Thymus (tissue), 11 donors: ENCODE results near the gene C15orf61. TPM values are rescaled to one million over a fixed set of nuclear protein-coding genes. Genes with fewer than 3 reads are reported as not detected.
A peak's percentile ranks its signal among the peaks of the same experiment; 100 is the strongest.

Source experiments
- DNase-seq, 9 donors: peaks; one replicate each; pipeline ENCODE4 v3.0.0-alpha.2; 2013; ENCODE audit warnings: low spot score in 9 of 9, low read depth in 6 of 9, missing footprints in 1 of 9
- H3K27ac ChIP-seq, 2 donors: one replicate each; pipeline ENCODE4 v1.5.1; 2013; ENCODE audit warnings: control low read depth in 1 of 2, low read depth in 1 of 2, low read length in 1 of 2, mild to moderate bottlenecking in 1 of 2, moderate library complexity in 1 of 2
- H3K27me3 ChIP-seq, 2 donors: one replicate each; pipeline ENCODE4 v1.5.1; 2013; ENCODE audit warnings: low read length in 1 of 2; ENCODE audit not compliant: control insufficient read depth in 2 of 2, insufficient read depth in 1 of 2
- H3K36me3 ChIP-seq, 2 donors: one replicate each; pipeline ENCODE4 v1.5.1; 2013; ENCODE audit warnings: low read length in 1 of 2, mild to moderate bottlenecking in 1 of 2, moderate library complexity in 1 of 2; ENCODE audit not compliant: control insufficient read depth in 2 of 2, insufficient read depth in 2 of 2
- H3K4me1 ChIP-seq, 2 donors: one replicate each; pipeline ENCODE4 v1.5.1; 2013; ENCODE audit warnings: low read length in 2 of 2; ENCODE audit not compliant: control insufficient read depth in 2 of 2, insufficient read depth in 2 of 2
- H3K4me3 ChIP-seq, 2 donors: one replicate each; pipeline ENCODE4 v1.5.1; 2013; ENCODE audit warnings: low read length in 2 of 2, control low read depth in 1 of 2, mild to moderate bottlenecking in 1 of 2
- H3K9me3 ChIP-seq, 2 donors: one replicate each; pipeline ENCODE4 v1.5.1; 2013; ENCODE audit warnings: low read length in 1 of 2, mild to moderate bottlenecking in 1 of 2; ENCODE audit not compliant: control insufficient read depth in 2 of 2, insufficient read depth in 1 of 2
- WGBS: extraction: QIAGEN DNeasy Blood & Tissue Kit; methylation state at CpG from one replicate; pipeline ENCODE4 v1.1.7; 2013; 5-methylcytosine and 5-hydroxymethylcytosine counted together
- polyA plus RNA-seq: library from polyadenylated mRNA; stranded (reverse); fragments of 200-250 nt; gene quantifications from one replicate; pipeline ENCODE4 v1.2.3, GENCODE V29; 2013
- total RNA-seq: library from RNA; stranded (reverse); fragments of 120-200 nt; gene quantifications from one replicate; pipeline ENCODE4 v1.2.4, GENCODE V29; 2013
- donor health status: healthy.

C15orf61 gene
- total and polyA plus RNA-seq, 2 donors: 2.5 to 2.9 TPM

DNA sequence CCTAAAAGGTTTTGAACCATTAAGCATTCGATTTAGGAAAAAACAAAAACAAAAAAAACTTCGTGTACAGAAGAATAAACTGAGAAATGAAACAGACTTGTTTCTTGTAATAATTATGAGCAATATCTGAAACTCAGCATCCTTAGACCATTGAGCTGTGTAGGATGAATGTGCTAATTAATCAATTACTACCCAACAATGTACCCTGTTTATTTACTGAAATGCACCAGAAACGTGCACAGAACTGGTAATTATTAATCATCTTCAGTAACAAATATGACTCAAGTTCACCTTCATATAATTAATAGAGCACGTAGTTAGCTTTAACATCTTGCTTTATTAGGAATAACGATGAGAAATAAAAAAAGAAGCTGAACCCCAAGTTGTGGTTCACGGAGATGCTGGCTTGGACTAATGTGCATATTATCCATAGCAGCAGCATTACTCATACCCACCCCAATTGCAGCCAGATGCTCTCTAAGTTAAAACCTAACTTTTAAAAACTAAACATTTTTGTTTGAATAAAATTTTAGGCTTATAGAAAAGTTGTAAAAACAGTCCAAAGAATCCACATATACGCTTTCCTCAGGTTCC is 10.2 kb upstream of the C15orf61 start:
- Histone ChIP-seq H3K9me3 (no peaks in the 10 kb centered on the region), H3K27me3 (no peaks in the 10 kb centered on the region), H3K4me1 (no peaks in the 10 kb centered on the region), H3K27ac (no peak overlapping the region), H3K4me3 (no peak overlapping the region), H3K36me3 (no peaks in the 10 kb centered on the region)
- DNase-seq: no peak
- WGBS: 97% methylated on average over 7 of the region's 7 CpGs

GRCh38 chr15:67511606-67512005 is 9.3 kb upstream of the C15orf61 start:
- Histone ChIP-seq H3K9me3 (no peaks in the 10 kb centered on the region), H3K4me3 (no peak overlapping the region), H3K4me1 (no peaks in the 10 kb centered on the region), H3K27me3 (no peaks in the 10 kb centered on the region), H3K36me3 (no peaks in the 10 kb centered on the region), H3K27ac (no peak overlapping the region)
- WGBS: 92% methylated on average over 3 of the region's 3 CpGs
- DNase-seq: peak in 1 of 9 donors; percentile 12

- Histone ChIP-seq H3K4me3 (no peak overlapping the region), H3K36me3 (no peaks in the 10 kb centered on the region), H3K9me3 (no peaks in the 10 kb centered on the region), H3K27ac (no peak overlapping the region), H3K4me1 (no peaks in the 10 kb centered on the region), H3K27me3 (no peaks in the 10 kb centered on the region)
- DNase-seq: no peak
- WGBS: 80% methylated on average over 3 of the region's 3 CpGs
These were observed 8.8 kb upstream of the C15orf61 start for GRCh38 chr15:67512140-67512539.

- no peaks in the 10 kb centered on the region for H3K36me3 ChIP-seq
- DNase-seq: no peak
These were observed 7.8 kb upstream of the C15orf61 start for GRCh38 chr15:67512933-67513714.

GRCh38 chr15:67515090-67515489 is 5.8 kb upstream of the C15orf61 start:
- Histone ChIP-seq H3K36me3 (no peaks in the 10 kb centered on the region), H3K4me1 (no peaks in the 10 kb centered on the region), H3K9me3 (no peaks in the 10 kb centered on the region), H3K4me3 (no peak overlapping the region), H3K27ac (no peak overlapping the region), H3K27me3 (no peaks in the 10 kb centered on the region)
- WGBS: 99% methylated on average over 3 of the region's 3 CpGs
- DNase-seq: no peak

More at GRCh38 chr15:67512933-67513714, 7.8 kb upstream of the C15orf61 start:
- WGBS: 91% methylated on average over 9 of the region's 9 CpGs
- H3K27ac ChIP-seq: no peak overlapping the region
- no peaks in the 10 kb centered on the region for H3K4me1 ChIP-seq
- no peaks in the 10 kb centered on the region for H3K27me3 ChIP-seq
- H3K9me3 ChIP-seq: no peaks in the 10 kb centered on the region
- H3K4me3 ChIP-seq: no peak overlapping the region

GRCh38 chr15:67515557-67515956 is 5.4 kb upstream of the C15orf61 start:
- Histone ChIP-seq H3K9me3 (no peaks in the 10 kb centered on the region), H3K27me3 (no peaks in the 10 kb centered on the region), H3K27ac (no peak overlapping the region), H3K4me3 (no peak overlapping the region), H3K36me3 (no peaks in the 10 kb centered on the region), H3K4me1 (peaks cover under 1 to 3% of the 10 kb centered on the region in 2 donors)
- DNase-seq: no peak
- over 99% methylated on average over 2 of the region's 2 CpGs for WGBS

GRCh38 chr15:67520321-67521028 is 456 bp upstream of the C15orf61 start:
- Histone ChIP-seq H3K27me3 (no peaks in the 10 kb centered on the region), H3K4me3 (peak overlapping the region; percentile 62 to 77), H3K36me3 (no peaks in the 10 kb centered on the region), H3K27ac (peak overlapping the region; percentile 61 to 86), H3K4me1 (peaks cover 7 to 8% of the 10 kb centered on the region in 2 donors), H3K9me3 (no peaks in the 10 kb centered on the region)
- WGBS: 22% methylated on average over 24 of the region's 24 CpGs
- no peak for DNase-seq

DNA sequence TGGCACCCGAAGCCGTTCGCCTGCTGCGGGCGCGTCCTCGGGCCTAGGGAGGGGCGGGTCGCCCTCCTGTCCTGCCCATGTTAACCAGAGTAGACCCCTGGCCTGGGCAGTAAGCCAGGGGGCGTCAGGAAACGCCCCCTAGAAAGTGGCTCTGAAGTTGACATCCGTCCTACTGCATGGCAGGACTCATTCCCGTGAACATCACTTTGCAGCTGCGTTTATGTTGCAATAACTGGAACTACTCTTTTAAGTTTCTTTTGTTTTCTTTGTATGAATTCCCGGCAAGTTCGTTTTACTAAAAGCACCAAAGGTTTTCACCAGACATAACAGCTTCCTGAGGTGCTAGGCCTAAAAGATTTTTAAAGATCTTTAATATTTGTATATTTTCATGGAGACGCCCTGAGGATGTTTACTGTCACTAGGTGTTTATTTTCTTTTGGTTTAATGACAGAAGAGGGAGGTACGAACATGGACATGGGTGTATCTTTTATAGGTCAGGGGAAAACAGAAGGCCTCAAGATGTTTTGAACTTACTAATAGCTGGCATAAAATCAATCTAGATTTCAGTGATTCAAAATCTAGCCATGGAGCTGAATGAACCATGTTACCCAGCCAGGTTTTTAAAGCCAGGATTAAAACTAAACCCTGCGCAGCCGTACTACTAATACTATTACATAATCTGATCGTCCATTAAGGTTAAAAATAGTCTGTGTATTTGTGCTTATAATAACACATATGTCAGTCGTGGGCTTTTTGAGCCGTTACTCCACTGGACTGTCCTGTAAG is 1.0 kb downstream of the C15orf61 start:
- H3K36me3 ChIP-seq: no peaks in the 10 kb centered on the region
- 7% methylated on average over 23 of the region's 23 CpGs for WGBS
- H3K27me3 ChIP-seq: no peaks in the 10 kb centered on the region
- H3K4me1 ChIP-seq: peaks cover 7 to 8% of the 10 kb centered on the region in 2 donors
- no peaks in the 10 kb centered on the region for H3K9me3 ChIP-seq
- peak overlapping the region; percentile 77 to 89 for H3K4me3 ChIP-seq
- no peak for DNase-seq
- H3K27ac ChIP-seq: peak overlapping the region; percentile 85 to 86
